GM23338 (cell line): ENCODE measurements around the gene DNAJB6.

Experiments used
- CREB1 ChIP-seq: fragments of 250-450 bp; sonication (Bioruptor Pico); IDR thresholded peaks from 2 replicates; pipeline ENCODE4 v1.5.0; 2020; ENCODE audit warnings: low read depth, mild to moderate bottlenecking, moderate library complexity
- EZH2 ChIP-seq: fragments of 200-600 bp; sonication (generic); IDR thresholded peaks from one replicate; pipeline ENCODE4 v1.8.0; 2017; ENCODE audit warnings: antibody characterized with exemption, mild to moderate bottlenecking, low read depth; ENCODE audit not compliant: unreplicated experiment
- EZH2phosphoT487 ChIP-seq: fragments of 200-600 bp; sonication (generic); IDR thresholded peaks from one replicate; pipeline ENCODE4 v1.8.1; 2018; ENCODE audit warnings: antibody characterized with exemption; ENCODE audit not compliant: unreplicated experiment
- JUNB ChIP-seq: IDR thresholded peaks from one replicate; pipeline ENCODE4 v1.6.1; 2016; ENCODE audit warnings: antibody characterized with exemption; ENCODE audit not compliant: unreplicated experiment
- NANOG ChIP-seq: IDR thresholded peaks from 2 replicates; pipeline ENCODE4 v1.6.1; 2016; ENCODE audit warnings: antibody characterized with exemption, borderline replicate concordance
- POLR2AphosphoS5 ChIP-seq: IDR thresholded peaks from 2 replicates; pipeline ENCODE4 v1.6.1; 2016; ENCODE audit warnings: antibody characterized with exemption, low read depth
- STAT1 ChIP-seq: IDR thresholded peaks from one replicate; pipeline ENCODE4 v1.6.1; 2016; ENCODE audit warnings: antibody characterized with exemption; ENCODE audit not compliant: unreplicated experiment
- ZNF114 ChIP-seq: fragments of 250-450 bp; sonication (Bioruptor Pico); IDR thresholded peaks from 2 replicates; pipeline ENCODE4 v1.5.0; 2020; ENCODE audit warnings: mild to moderate bottlenecking, moderate library complexity
- ZNF331 ChIP-seq: fragments of 250-450 bp; sonication (Bioruptor Pico); IDR thresholded peaks from 2 replicates; pipeline ENCODE4 v1.5.0; 2020; ENCODE audit warnings: low read depth, mild to moderate bottlenecking, moderate library complexity
- TF ChIP-seq, protein P1 (sequence below), 2 experiments: fragments of 200-600 bp in 1 of 2; sonication (generic) in 1 of 2; conservative IDR thresholded peaks; 2 replicates each; pipeline versions ENCODE4 v1.5.1 to v1.6.1; 2016 to 2017; ENCODE audit warnings: antibody characterized with exemption in 2 of 2, low read depth in 2 of 2, mild to moderate bottlenecking in 2 of 2, moderate library complexity in 1 of 2
- TF ChIP-seq, protein P2 (sequence below): IDR thresholded peaks from one replicate; pipeline ENCODE4 v1.6.1; 2018; ENCODE audit warnings: antibody characterized with exemption; ENCODE audit not compliant: unreplicated experiment

DNA sequence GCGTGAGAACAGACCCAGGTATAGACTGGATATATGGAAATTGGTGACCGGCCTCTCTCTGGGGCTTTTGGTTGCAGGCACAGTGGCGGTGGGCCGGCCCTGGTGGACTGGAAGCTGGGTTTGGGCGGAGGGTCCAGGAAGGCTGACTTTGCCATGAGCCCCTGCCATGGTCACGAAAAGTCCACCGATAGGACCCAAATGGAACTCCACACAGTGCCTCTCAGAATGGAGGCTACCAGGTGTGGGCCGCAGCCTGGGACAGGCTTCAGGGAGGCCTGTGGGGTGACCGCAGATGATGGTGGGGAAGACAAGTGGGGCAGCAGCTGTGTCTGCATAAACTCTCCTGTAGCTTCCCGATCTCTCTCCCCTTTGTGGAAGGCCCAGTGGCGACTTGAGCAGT, 123.2 kb downstream of the DNAJB6 start:
- no peak for TF ChIP-seq EZH2
- TF ChIP-seq, protein P1, sequence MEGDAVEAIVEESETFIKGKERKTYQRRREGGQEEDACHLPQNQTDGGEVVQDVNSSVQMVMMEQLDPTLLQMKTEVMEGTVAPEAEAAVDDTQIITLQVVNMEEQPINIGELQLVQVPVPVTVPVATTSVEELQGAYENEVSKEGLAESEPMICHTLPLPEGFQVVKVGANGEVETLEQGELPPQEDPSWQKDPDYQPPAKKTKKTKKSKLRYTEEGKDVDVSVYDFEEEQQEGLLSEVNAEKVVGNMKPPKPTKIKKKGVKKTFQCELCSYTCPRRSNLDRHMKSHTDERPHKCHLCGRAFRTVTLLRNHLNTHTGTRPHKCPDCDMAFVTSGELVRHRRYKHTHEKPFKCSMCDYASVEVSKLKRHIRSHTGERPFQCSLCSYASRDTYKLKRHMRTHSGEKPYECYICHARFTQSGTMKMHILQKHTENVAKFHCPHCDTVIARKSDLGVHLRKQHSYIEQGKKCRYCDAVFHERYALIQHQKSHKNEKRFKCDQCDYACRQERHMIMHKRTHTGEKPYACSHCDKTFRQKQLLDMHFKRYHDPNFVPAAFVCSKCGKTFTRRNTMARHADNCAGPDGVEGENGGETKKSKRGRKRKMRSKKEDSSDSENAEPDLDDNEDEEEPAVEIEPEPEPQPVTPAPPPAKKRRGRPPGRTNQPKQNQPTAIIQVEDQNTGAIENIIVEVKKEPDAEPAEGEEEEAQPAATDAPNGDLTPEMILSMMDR (conservative IDR thresholded peaks at IDR 0.05; ENCODE audit: low read depth in 2 of 2): no peak
- TF ChIP-seq EZH2phosphoT487: no peak
- no peak for TF ChIP-seq POLR2AphosphoS5
- TF ChIP-seq, protein P2, sequence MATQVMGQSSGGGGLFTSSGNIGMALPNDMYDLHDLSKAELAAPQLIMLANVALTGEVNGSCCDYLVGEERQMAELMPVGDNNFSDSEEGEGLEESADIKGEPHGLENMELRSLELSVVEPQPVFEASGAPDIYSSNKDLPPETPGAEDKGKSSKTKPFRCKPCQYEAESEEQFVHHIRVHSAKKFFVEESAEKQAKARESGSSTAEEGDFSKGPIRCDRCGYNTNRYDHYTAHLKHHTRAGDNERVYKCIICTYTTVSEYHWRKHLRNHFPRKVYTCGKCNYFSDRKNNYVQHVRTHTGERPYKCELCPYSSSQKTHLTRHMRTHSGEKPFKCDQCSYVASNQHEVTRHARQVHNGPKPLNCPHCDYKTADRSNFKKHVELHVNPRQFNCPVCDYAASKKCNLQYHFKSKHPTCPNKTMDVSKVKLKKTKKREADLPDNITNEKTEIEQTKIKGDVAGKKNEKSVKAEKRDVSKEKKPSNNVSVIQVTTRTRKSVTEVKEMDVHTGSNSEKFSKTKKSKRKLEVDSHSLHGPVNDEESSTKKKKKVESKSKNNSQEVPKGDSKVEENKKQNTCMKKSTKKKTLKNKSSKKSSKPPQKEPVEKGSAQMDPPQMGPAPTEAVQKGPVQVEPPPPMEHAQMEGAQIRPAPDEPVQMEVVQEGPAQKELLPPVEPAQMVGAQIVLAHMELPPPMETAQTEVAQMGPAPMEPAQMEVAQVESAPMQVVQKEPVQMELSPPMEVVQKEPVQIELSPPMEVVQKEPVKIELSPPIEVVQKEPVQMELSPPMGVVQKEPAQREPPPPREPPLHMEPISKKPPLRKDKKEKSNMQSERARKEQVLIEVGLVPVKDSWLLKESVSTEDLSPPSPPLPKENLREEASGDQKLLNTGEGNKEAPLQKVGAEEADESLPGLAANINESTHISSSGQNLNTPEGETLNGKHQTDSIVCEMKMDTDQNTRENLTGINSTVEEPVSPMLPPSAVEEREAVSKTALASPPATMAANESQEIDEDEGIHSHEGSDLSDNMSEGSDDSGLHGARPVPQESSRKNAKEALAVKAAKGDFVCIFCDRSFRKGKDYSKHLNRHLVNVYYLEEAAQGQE: no peak
- no peak for TF ChIP-seq JUNB
- no peak for TF ChIP-seq CREB1
- no peak for TF ChIP-seq ZNF114 (CRISPR knock-in tag)
- no peak for TF ChIP-seq STAT1
- TF ChIP-seq ZNF331 (CRISPR knock-in tag): no peak
- no peak for TF ChIP-seq NANOG
